K562 (cell line): ENCODE measurements around the gene SLC33A1. TPM values are rescaled to one million over a fixed set of nuclear protein-coding genes. Genes with fewer than 3 reads are reported as not detected.

Experiments used
- ARID3A ChIP-seq: IDR thresholded peaks from 2 replicates; pipeline ENCODE4 v1.6.1; 2012; ENCODE audit warnings: low read depth, low read length, improper control_type of control experiment, borderline replicate concordance
- CREBBP ChIP-seq: IDR thresholded peaks from one replicate; pipeline ENCODE4 v1.6.1; 2012; ENCODE audit warnings: low read depth, mild to moderate bottlenecking, control low read depth, inconsistent platforms, low read length
- DDX20 ChIP-seq: fragments of 450-650 bp; IDR thresholded peaks from 2 replicates; pipeline ENCODE4 v1.6.1; 2016; ENCODE audit warnings: missing genetic modification characterization, low read depth, mild to moderate bottlenecking, missing compliant biosample characterization, moderate library complexity
- DPF2 ChIP-seq: fragments of 450-650 bp; IDR thresholded peaks from 2 replicates; pipeline ENCODE4 v1.6.1; 2016
- FIP1L1 ChIP-seq: fragments of 200-400 bp; formaldehyde crosslinking; IDR thresholded peaks from 2 replicates; pipeline ENCODE4 v1.6.1; 2018; ENCODE audit warnings: mild to moderate bottlenecking, low read depth, low read length; ENCODE audit not compliant: poor library complexity, severe bottlenecking
- GTF2E2 ChIP-seq: fragments of 200-800 bp; sonication (Bioruptor generic); IDR thresholded peaks from 2 replicates; pipeline ENCODE4 v1.6.1; 2016; ENCODE audit warnings: missing genetic modification characterization, missing compliant biosample characterization
- HDAC8 ChIP-seq: fragments of 450-650 bp; IDR thresholded peaks from 2 replicates; pipeline ENCODE4 v1.6.1; 2016; ENCODE audit warnings: mild to moderate bottlenecking, missing genetic modification characterization, moderate library complexity, missing compliant biosample characterization
- MBD2 ChIP-seq: sonication (generic); IDR thresholded peaks from 2 replicates; pipeline ENCODE4 v1.6.1; 2016; ENCODE audit warnings: low read depth, borderline replicate concordance
- MTA1 ChIP-seq: fragments of 450-650 bp; IDR thresholded peaks from 2 replicates; pipeline ENCODE4 v1.6.1; 2017; ENCODE audit warnings: borderline replicate concordance
- POLR2A ChIP-seq: fragments of 450-650 bp; conservative IDR thresholded peaks from 2 replicates; pipeline ENCODE4 v1.6.1; 2016
- RBFOX2 ChIP-seq: fragments of 200-400 bp; formaldehyde crosslinking; IDR thresholded peaks from 2 replicates; pipeline ENCODE4 v1.6.1; 2017; ENCODE audit warnings: low read depth, mild to moderate bottlenecking, low read length, moderate library complexity
- SMAD4 ChIP-seq: fragments of 250-450 bp; sonication (Bioruptor Pico); conservative IDR thresholded peaks from 2 replicates; pipeline ENCODE4 v1.8.0; 2021; ENCODE audit warnings: inconsistent platforms, mild to moderate bottlenecking, moderate library complexity
- ZNF143 ChIP-seq: sonication (generic); formaldehyde crosslinking; IDR thresholded peaks from 2 replicates; pipeline ENCODE4 v1.9.0; 2022; ENCODE audit warnings: mild to moderate bottlenecking, missing genetic modification reagents
- ZNF197 ChIP-seq: fragments of 200-800 bp; sonication (Bioruptor generic); IDR thresholded peaks from 2 replicates; pipeline ENCODE4 v1.6.1; 2016; ENCODE audit warnings: low read depth, missing genetic modification characterization, missing compliant biosample characterization
- ZNF217 ChIP-seq: sonication (generic); formaldehyde crosslinking; IDR thresholded peaks from 2 replicates; pipeline ENCODE4 v1.8.0; 2022; ENCODE audit warnings: mild to moderate bottlenecking, missing genetic modification reagents
- ZNF23 ChIP-seq: fragments of 250-450 bp; sonication (Bioruptor Pico); IDR thresholded peaks from 2 replicates; pipeline ENCODE4 v1.4.0; 2020; ENCODE audit warnings: mild to moderate bottlenecking
- ZNF384 ChIP-seq: IDR thresholded peaks from 2 replicates; pipeline ENCODE4 v1.6.1; 2012; ENCODE audit warnings: low read depth, low read length, improper control_type of control experiment
- ZNF785 ChIP-seq: fragments of 250-450 bp; sonication (Bioruptor Pico); IDR thresholded peaks from 2 replicates; pipeline ENCODE4 v1.4.0; 2020; ENCODE audit warnings: mild to moderate bottlenecking
- polyA plus RNA-seq, 8 experiments: library from polyadenylated mRNA; depleted of rRNA in 4 of 8; stranded (reverse) in 5 of 8; unstranded in 3 of 8; fragments of >200 nt; fragmentation: Nextera tagmentation in 2 of 8; fragmentation: Illumina TruSeq in 1 of 8; extraction: Ambion mirVana in 2 of 8; extraction: Trizol in 1 of 8; gene quantifications; 2 replicates each; pipeline versions ENCODE4 v1.2.1 to v1.2.3, GENCODE V29; 2011 to 2014; ENCODE audit warnings: inconsistent platforms in 1 of 8, missing spikeins in 1 of 8
- total RNA-seq, 7 experiments: library from RNA; depleted of rRNA in 6 of 7; stranded (reverse); fragments of >200 nt in 6 of 7; fragmentation: Illumina TruSeq in 2 of 7; extraction: Trizol in 2 of 7; gene quantifications; 2 replicates each; pipeline versions ENCODE4 v1.2.1 to v1.2.3, GENCODE V29; 2011 to 2021; ENCODE audit warnings: low replicate concordance in 1 of 7
- TF ChIP-seq, protein P1 (sequence below), 2 experiments: IDR thresholded peaks in 1 of 2; conservative IDR thresholded peaks in 1 of 2; 2 replicates each; pipeline ENCODE4 v1.6.1; 2016; ENCODE audit warnings: low read depth in 2 of 2, mild to moderate bottlenecking in 1 of 2, missing compliant biosample characterization in 1 of 2, missing genetic modification characterization in 1 of 2, moderate library complexity in 1 of 2
- TF ChIP-seq, protein P2 (sequence below): fragments of 250-450 bp; sonication (Bioruptor Pico); IDR thresholded peaks from 2 replicates; pipeline ENCODE4 v1.4.0; 2020; ENCODE audit warnings: mild to moderate bottlenecking
- TF ChIP-seq, protein P3 (sequence below): fragments of 250-450 bp; sonication (Bioruptor Pico); IDR thresholded peaks from 2 replicates; pipeline ENCODE4 v1.5.0; 2022; ENCODE audit warnings: mild to moderate bottlenecking

Gene SLC33A1
- total and polyA plus RNA-seq, 9 of the 15 experiments (the other 6 are each of a cell fraction or from before 2014, with no cell fraction given): 6.2 to 26.8 (median 19.6) TPM

DNA sequence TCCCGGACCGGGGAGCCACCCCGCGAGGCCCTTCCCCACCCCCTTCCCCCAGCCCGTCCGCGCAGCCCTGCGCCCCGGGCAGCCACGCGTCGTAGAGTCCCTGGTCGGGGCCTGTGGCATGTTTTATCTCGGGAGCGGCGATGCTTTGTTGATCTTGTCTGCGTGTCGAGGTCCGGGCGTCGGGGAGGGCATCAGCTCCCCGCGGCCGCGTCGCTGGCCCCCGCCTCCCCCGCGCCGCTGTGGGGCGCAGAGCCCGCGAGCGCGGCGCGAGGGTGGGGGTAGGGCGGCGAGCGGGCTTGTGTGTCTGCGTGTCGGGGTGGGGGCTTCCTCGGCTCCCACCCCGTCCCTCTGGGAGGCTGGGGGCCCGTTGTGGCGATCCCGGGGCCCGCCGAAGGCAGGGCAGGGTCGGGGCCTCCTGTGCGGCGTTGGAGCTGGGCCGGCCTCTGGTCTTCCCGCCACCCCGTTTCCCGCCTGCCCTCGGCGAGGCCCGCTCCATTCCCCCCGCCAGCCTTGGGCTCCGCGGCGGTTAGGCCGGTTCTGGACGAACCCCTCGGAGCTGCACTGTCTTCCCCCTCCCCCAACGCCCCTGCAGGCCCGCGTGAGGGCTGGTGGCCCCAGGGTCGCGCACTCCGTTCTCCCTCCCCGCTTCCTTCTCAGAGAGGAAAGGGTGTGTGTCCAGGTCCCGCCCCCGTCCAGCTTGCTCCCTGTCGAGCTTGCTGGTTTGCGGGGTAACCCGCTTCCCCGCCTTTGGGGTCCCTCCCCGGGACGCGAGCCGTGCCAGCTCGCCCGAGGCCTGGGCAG is 16.9 kb upstream of the SLC33A1 start (continued):
- no peak for TF ChIP-seq DDX20 (tag)
- no peak for TF ChIP-seq ZNF785 (CRISPR knock-in tag)
- no peak for TF ChIP-seq ZNF197
- no peak for TF ChIP-seq ZNF143 (CRISPR knock-in tag)
- no peak for TF ChIP-seq ZNF23 (CRISPR knock-in tag)
- TF ChIP-seq GTF2E2: no peak
- TF ChIP-seq DPF2: no peak
- TF ChIP-seq ARID3A: no peak
- TF ChIP-seq, protein P1, sequence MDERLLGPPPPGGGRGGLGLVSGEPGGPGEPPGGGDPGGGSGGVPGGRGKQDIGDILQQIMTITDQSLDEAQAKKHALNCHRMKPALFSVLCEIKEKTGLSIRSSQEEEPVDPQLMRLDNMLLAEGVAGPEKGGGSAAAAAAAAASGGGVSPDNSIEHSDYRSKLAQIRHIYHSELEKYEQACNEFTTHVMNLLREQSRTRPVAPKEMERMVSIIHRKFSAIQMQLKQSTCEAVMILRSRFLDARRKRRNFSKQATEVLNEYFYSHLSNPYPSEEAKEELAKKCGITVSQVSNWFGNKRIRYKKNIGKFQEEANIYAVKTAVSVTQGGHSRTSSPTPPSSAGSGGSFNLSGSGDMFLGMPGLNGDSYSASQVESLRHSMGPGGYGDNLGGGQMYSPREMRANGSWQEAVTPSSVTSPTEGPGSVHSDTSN (CRISPR knock-in tag; IDR thresholded peaks at IDR 0.05; ENCODE audit: low read depth): no peak
- TF ChIP-seq, protein P1 (tag; conservative IDR thresholded peaks at IDR 0.05; ENCODE audit: low read depth): no peak
- TF ChIP-seq MTA1: no peak
- no peak for TF ChIP-seq HDAC8 (tag)
- TF ChIP-seq, protein P2, sequence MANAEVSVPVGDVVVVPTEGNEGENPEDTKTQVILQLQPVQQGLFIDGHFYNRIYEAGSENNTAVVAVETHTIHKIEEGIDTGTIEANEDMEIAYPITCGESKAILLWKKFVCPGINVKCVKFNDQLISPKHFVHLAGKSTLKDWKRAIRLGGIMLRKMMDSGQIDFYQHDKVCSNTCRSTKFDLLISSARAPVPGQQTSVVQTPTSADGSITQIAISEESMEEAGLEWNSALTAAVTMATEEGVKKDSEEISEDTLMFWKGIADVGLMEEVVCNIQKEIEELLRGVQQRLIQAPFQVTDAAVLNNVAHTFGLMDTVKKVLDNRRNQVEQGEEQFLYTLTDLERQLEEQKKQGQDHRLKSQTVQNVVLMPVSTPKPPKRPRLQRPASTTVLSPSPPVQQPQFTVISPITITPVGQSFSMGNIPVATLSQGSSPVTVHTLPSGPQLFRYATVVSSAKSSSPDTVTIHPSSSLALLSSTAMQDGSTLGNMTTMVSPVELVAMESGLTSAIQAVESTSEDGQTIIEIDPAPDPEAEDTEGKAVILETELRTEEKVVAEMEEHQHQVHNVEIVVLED (CRISPR knock-in tag): peak; percentile 77
- TF ChIP-seq ZNF384: no peak
- no peak for TF ChIP-seq MBD2
- no peak for TF ChIP-seq CREBBP
- TF ChIP-seq SMAD4 (CRISPR knock-in tag): no peak
- TF ChIP-seq, protein P3, sequence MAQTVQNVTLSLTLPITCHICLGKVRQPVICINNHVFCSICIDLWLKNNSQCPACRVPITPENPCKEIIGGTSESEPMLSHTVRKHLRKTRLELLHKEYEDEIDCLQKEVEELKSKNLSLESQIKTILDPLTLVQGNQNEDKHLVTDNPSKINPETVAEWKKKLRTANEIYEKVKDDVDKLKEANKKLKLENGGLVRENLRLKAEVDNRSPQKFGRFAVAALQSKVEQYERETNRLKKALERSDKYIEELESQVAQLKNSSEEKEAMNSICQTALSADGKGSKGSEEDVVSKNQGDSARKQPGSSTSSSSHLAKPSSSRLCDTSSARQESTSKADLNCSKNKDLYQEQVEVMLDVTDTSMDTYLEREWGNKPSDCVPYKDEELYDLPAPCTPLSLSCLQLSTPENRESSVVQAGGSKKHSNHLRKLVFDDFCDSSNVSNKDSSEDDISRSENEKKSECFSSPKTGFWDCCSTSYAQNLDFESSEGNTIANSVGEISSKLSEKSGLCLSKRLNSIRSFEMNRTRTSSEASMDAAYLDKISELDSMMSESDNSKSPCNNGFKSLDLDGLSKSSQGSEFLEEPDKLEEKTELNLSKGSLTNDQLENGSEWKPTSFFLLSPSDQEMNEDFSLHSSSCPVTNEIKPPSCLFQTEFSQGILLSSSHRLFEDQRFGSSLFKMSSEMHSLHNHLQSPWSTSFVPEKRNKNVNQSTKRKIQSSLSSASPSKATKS (CRISPR knock-in tag): no peak
- TF ChIP-seq POLR2A: peak; percentile 20
- TF ChIP-seq FIP1L1: no peak
- no peak for TF ChIP-seq ZNF217 (CRISPR knock-in tag)
- TF ChIP-seq RBFOX2: peak; percentile 84
